ENCODE measurements around the gene SFPQ. TPM values are rescaled to one million over a fixed set of nuclear protein-coding genes. Genes with fewer than 3 reads are reported as not detected.

The SFPQ gene
- polyA plus RNA-seq, 1 donor from 2014 or later, result 1,127 TPM

DNA sequence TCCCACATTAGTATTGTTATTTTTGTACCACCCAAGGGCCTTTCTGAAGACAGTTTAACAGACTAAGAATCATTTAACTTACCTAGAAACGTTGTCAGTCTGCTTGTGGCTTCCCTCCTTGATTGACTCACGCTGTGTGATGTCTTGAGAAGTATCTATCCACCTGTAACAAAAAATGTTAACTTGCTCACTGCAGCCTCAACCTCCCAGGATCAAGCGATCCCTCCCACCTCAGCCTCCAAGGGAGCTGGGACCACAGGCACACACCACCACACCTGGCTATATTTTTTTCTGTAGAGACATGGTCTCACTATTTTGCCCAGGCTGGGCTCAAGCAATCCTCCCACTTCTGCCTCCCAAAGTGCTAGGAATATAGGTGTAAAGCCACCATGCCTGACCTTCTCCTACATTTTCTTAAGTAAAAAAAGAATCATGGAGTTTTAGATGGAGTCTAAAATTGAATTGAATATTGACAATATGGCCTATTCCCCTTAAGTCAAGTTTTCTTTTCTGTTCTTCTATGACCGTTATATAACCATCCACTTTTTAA lies 15.6 kb downstream of the SFPQ start:
- Histone ChIP-seq H3K79me2 (replicated peaks; ENCODE audit: insufficient read depth, low read length) (peaks cover 52% of the 10 kb centered on the region), H3K4me3 (ENCODE audit: low read length) (no peak overlapping the region), H3K36me3 (ENCODE audit: insufficient read depth, low read length) (peaks cover 39% of the 10 kb centered on the region), H3K27me3 (ENCODE audit: insufficient read depth, low read depth, low read length) (no peaks in the 10 kb centered on the region), H4K20me1 (ENCODE audit: insufficient read depth) (peaks cover 47% of the 10 kb centered on the region), H3K27ac (ENCODE audit: low read length) (no peak overlapping the region), H2AFZ (ENCODE audit: low read depth, low read length) (no peak overlapping the region), H3K4me2 (ENCODE audit: low read length) (no peak overlapping the region), H3K9ac (ENCODE audit: low read length) (no peak overlapping the region), H3F3A (ENCODE audit: insufficient read depth, low read length, poor library complexity, severe bottlenecking) (peaks cover 6% of the 10 kb centered on the region), H3K9me2 (ENCODE audit: insufficient read depth, low read length) (no peaks in the 10 kb centered on the region), H3K9me3 (ENCODE audit: low read length) (no peaks in the 10 kb centered on the region)
- TF ChIP-seq EZH2 (IDR thresholded peaks at IDR 0.05; ENCODE audit: borderline replicate concordance, insufficient read depth, low read length, poor library complexity, severe bottlenecking) (no peak), EP300 (conservative IDR thresholded peaks at IDR 0.05; ENCODE audit: poor library complexity, severe bottlenecking) (no peak), POLR2AphosphoS5 (IDR thresholded peaks at IDR 0.05) (peak; percentile 3), TAF1 (IDR thresholded peaks at IDR 0.05; ENCODE audit: low read depth) (no peak)
- TF ChIP-seq, protein P1, sequence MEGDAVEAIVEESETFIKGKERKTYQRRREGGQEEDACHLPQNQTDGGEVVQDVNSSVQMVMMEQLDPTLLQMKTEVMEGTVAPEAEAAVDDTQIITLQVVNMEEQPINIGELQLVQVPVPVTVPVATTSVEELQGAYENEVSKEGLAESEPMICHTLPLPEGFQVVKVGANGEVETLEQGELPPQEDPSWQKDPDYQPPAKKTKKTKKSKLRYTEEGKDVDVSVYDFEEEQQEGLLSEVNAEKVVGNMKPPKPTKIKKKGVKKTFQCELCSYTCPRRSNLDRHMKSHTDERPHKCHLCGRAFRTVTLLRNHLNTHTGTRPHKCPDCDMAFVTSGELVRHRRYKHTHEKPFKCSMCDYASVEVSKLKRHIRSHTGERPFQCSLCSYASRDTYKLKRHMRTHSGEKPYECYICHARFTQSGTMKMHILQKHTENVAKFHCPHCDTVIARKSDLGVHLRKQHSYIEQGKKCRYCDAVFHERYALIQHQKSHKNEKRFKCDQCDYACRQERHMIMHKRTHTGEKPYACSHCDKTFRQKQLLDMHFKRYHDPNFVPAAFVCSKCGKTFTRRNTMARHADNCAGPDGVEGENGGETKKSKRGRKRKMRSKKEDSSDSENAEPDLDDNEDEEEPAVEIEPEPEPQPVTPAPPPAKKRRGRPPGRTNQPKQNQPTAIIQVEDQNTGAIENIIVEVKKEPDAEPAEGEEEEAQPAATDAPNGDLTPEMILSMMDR (IDR thresholded peaks at IDR 0.05; ENCODE audit: poor library complexity, severe bottlenecking), result no peak

GRCh38 chr1:35175602-35176001 lies 17.3 kb downstream of the SFPQ start:
- H3K9me2 ChIP-seq (ENCODE audit: insufficient read depth, low read length), result no peaks in the 10 kb centered on the region
- TF ChIP-seq MXI1 (conservative IDR thresholded peaks at IDR 0.05; ENCODE audit: poor library complexity, severe bottlenecking), result no peak
- TF ChIP-seq POLR2AphosphoS5 (IDR thresholded peaks at IDR 0.05), result peak; percentile 41
- H3K27ac ChIP-seq (ENCODE audit: low read length), result no peak overlapping the region
- no peaks in the 10 kb centered on the region for H3K27me3 ChIP-seq (ENCODE audit: insufficient read depth, low read depth, low read length)
- H4K20me1 ChIP-seq (ENCODE audit: insufficient read depth), result peaks cover 30% of the 10 kb centered on the region
- peaks cover 6% of the 10 kb centered on the region for H3F3A ChIP-seq (ENCODE audit: insufficient read depth, low read length, poor library complexity, severe bottlenecking)
- no peak overlapping the region for H3K4me3 ChIP-seq (ENCODE audit: low read length)
- H3K36me3 ChIP-seq (ENCODE audit: insufficient read depth, low read length), result peaks cover 31% of the 10 kb centered on the region
- H3K4me2 ChIP-seq (ENCODE audit: low read length), result no peak overlapping the region
- no peaks in the 10 kb centered on the region for H3K9me3 ChIP-seq (ENCODE audit: low read length)
- no peak overlapping the region for H3K9ac ChIP-seq (ENCODE audit: low read length)
- H2AFZ ChIP-seq (ENCODE audit: low read depth, low read length), result no peak overlapping the region
- peaks cover 35% of the 10 kb centered on the region for H3K79me2 ChIP-seq (replicated peaks; ENCODE audit: insufficient read depth, low read length)

GRCh38 chr1:35175098-35175576 lies 17.8 kb downstream of the SFPQ start:
- H3K36me3 ChIP-seq (ENCODE audit: insufficient read depth, low read length), result peaks cover 26% of the 10 kb centered on the region
- TF ChIP-seq POLR2AphosphoS5 (IDR thresholded peaks at IDR 0.05) (peak; percentile 37), SMC3 (conservative IDR thresholded peaks at IDR 0.05; ENCODE audit: poor library complexity) (no peak)
- H3F3A ChIP-seq (ENCODE audit: insufficient read depth, low read length, poor library complexity, severe bottlenecking), result peaks cover 6% of the 10 kb centered on the region
- peaks cover 26% of the 10 kb centered on the region for H4K20me1 ChIP-seq (ENCODE audit: insufficient read depth)
- no peaks in the 10 kb centered on the region for H3K9me2 ChIP-seq (ENCODE audit: insufficient read depth, low read length)
- no peak overlapping the region for H3K4me3 ChIP-seq (ENCODE audit: low read length)
- peaks cover 30% of the 10 kb centered on the region for H3K79me2 ChIP-seq (replicated peaks; ENCODE audit: insufficient read depth, low read length)
- H2AFZ ChIP-seq (ENCODE audit: low read depth, low read length), result no peak overlapping the region
- H3K4me2 ChIP-seq (ENCODE audit: low read length), result no peak overlapping the region
- H3K27me3 ChIP-seq (ENCODE audit: insufficient read depth, low read depth, low read length), result no peaks in the 10 kb centered on the region
- H3K27ac ChIP-seq (ENCODE audit: low read length), result no peak overlapping the region
- no peak overlapping the region for H3K9ac ChIP-seq (ENCODE audit: low read length)
- no peaks in the 10 kb centered on the region for H3K9me3 ChIP-seq (ENCODE audit: low read length)

All from neural cell (in vitro differentiated cells).